GM15510 (cell line): Measurements from ENCODE around the gene AKAP5.

ENCODE experiments used
- POLR2A ChIP-seq: IDR thresholded peaks from 3 replicates; pipeline ENCODE4 v1.6.1; 2011; ENCODE audit warnings: borderline replicate concordance; ENCODE audit not compliant: insufficient read length; ENCODE audit errors: extremely low read depth

The AKAP5 gene, protein sequence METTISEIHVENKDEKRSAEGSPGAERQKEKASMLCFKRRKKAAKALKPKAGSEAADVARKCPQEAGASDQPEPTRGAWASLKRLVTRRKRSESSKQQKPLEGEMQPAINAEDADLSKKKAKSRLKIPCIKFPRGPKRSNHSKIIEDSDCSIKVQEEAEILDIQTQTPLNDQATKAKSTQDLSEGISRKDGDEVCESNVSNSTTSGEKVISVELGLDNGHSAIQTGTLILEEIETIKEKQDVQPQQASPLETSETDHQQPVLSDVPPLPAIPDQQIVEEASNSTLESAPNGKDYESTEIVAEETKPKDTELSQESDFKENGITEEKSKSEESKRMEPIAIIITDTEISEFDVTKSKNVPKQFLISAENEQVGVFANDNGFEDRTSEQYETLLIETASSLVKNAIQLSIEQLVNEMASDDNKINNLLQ

DNA sequence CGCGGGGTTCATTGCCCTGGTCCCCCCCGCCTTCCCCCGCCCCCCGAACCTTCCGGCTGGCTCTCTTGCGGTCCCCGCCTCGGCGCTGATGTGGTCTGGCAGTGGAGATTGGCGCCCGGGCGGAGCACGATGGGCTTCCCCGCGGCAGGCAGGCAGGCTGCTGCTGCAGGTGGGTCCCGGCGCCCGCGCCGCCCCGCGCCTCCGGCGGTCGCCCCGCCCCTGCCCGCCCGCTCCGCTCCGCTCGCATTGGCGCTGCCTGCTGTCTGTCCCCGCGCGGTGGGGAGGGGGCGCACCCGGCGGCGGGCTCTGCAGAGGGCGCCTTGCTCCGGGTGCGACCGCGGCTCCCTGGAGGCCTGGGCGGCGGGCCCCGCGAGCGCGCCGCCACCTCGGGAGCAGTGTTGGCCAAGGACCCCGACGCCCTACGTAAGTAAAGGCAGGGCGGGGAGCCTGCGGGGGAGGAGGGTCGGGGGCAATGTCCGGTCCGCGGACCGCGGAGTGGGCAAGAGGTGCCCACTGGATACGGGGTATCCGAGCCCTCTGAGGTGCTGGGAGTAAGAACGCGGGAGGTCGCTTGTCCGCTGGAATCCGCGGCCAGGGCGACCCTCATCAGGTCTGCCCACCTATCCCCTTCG lies at the start of gene AKAP5:
AKAP5 (plus strand) TSS at position 309 of the 632 bp plus-strand sequence. CDS start 2,896 bp downstream, outside the sequence.
- peak; percentile 57 for TF ChIP-seq POLR2A

DNA sequence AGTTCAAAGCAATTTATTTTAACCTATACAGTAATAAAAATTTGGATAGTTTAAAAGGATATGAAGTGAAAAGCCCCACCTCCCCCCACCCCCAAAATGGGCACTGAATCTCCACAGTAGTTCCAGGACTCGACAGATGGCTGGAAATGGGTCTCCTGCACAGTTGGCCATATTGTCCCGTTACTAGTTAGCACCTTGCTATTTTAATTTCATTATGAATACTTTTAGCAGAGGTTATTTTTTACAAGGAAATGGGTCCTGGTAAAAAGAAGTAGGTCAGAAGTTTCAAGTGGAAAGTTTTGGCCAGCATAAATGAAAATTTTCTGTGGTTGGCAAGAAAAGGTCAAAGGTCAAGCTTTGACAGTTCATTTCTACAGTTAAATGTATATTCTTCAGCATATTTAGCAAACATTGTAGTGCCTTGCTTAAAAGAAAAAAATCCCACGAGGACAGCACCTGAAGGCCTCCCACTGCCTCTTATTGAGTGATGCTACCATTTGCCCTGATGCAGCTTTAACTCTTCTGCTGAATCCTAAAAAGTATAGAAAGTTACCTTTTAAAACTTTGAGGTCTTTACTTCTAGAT lies 48.9 kb upstream of the AKAP5 start:
- no peak for TF ChIP-seq POLR2A

- no peak for TF ChIP-seq POLR2A
These were observed 48.1 kb upstream of the AKAP5 start for GRCh38 chr14:64417055-64417770.

GRCh38 chr14:64417771-64418125 lies 47.6 kb upstream of the AKAP5 start:
- no peak for TF ChIP-seq POLR2A

GRCh38 chr14:64419003-64419402 lies 46.3 kb upstream of the AKAP5 start:
- TF ChIP-seq POLR2A = no peak

DNA sequence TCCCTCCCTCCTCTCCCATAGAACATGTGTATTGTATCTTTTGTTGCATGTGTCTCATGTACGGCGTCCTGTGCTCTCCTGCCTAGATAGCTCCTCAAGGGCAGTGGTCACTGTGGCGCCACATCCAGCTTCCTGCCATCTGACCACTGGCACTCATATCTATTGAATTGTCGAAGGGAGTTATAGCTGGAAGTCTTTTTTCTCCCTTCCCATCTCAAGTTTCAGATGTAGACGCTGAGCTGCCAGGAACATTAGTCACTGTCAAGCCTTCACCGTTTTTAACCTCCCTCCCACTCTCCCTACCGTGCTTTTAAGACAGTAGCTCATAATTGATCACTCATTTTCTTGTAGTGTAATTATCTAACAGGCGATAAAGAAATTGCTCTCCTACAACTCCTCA lies 44.1 kb upstream of the AKAP5 start:
- no peak for TF ChIP-seq POLR2A

DNA sequence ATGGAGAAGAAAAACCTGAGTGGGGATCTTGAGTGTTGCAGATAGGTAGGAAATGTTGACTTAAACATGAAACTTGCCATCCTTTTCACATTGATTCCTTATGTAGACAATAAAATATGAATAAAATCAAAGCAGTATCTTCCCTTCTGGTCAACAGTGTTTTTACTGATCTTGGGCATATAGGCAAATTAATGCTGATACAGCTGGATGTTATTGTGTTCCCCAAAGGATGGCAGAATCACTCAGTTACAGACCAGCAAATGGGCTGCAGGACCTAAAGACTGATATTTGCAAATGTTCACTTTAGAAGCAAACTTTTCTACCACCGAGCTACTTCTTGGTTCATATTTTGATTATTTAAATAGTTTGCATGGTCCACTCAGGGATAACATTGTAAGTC lies 43.3 kb upstream of the AKAP5 start:
- TF ChIP-seq POLR2A = no peak

- TF ChIP-seq POLR2A = no peak
These were observed 42.5 kb upstream of the AKAP5 start for GRCh38 chr14:64422756-64423155.

DNA sequence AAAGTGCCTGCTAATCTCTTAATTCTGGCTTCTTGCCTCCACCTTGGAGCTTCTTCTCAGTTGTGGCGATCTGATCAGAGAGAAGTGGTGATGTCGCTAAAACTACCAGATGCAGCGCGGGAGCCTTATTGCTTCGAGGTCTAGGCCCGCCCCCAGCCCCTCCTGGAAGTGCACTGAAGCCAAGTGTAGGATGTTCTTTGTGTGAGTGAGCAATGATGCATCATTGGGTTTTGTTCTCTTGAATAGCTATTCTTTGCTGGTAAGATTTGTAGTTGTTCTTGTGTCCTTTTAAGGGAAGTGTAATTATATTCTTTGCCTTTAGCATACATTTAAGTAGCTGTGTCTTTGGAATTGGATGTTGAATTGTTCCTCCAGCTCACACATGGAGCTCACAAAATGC lies 41.3 kb upstream of the AKAP5 start:
- TF ChIP-seq POLR2A = no peak

DNA sequence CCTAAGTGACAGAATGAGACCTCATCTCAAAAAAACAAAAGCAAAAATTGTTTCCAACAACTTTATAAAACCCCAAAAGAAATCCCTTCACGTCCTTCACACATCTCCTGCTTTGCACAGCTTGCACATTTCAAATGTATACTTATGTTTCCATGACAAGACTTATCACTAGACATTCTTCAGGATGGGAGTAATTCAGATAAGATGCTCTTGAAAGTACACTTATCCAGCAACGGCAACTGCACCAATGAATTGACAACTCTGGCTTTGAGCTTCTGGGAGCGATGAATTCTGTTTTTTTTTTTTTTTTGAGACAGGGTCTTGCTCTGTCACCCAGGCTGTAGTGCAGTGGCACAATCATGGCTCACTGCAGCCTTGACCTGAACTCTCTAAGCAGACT lies 30.8 kb upstream of the AKAP5 start:
- TF ChIP-seq POLR2A = no peak

- no peak for TF ChIP-seq POLR2A
These were observed 27.0 kb upstream of the AKAP5 start for GRCh38 chr14:64438181-64438841.

DNA sequence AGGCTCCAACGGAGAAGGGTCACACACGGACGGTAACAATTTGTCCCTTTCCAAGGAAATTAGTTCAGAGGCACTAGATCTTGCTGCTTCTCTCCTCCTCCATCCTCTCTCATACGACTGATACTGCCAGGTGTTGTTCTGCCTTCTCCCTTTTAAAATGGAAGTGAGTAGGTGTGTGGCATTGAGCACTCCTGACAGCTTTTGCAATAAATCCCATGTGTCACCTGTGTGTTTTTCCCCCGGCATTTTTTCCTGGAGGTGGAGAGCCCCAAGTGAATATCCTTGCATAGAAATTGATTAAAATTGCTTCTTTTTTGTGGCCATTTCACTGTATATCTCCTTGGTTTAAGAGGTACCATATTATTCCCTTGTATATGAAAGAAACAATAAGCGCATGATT lies 26.2 kb upstream of the AKAP5 start:
- no peak for TF ChIP-seq POLR2A

DNA sequence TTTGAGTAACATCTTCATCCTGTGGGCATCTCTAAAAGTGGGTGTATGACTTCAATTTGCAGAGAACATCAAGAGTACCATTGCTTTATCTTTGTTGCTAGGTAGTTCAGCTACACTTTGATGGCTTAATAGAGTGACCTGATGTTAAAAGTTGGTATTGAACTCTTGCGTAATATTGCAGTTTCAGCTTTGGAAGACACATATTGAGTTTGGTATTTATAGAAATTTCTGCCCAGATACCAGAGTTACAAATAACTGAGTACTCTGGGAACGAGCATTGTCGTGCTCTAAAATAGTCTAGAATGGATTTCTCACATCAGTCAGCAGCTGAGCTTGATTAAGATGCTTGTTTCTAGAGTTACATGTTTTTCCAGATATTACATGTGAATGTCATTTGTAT lies 24.8 kb upstream of the AKAP5 start:
- no peak for TF ChIP-seq POLR2A

DNA sequence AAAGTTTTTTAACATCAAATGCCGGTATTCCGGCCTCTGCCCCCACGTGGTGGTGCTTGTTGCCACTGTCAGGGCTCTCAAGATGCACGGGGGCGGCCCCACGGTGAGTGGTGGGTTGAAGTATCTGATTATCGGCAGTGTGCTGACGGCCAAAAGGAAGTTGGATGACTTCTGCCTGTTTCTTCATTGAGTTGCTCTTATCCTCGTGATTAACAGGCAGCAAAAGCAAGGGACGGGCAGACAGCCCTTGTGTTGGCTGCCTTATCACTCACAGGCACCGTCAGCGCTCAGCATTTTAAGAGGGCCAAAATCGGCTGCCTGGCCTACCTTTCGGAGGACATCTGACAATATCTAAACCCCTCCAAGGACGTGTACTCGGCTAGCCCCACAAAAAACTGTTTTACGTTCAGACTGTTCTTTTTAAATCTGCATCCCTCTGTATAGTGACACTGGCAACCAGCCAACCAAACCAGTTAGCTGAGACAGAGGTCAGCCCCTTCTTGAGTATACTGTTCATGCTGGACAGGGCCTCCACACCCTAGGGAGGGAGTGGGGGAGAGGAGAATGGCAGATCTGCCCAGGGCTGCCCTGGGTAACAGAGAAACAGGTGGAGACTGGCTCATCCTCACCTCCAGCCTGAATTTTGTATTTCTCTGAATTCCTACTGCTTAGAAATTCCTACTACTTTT lies 22.9 kb upstream of the AKAP5 start:
- TF ChIP-seq POLR2A = no peak

GRCh38 chr14:64444140-64444539 lies 21.2 kb upstream of the AKAP5 start:
- no peak for TF ChIP-seq POLR2A
